GM19463 (cell line): ENCODE data around the gene PTPN14.

Experiments used
- ATAC-seq: cut with Tn5 transposase; IDR thresholded peaks from one replicate; pipeline ENCODE4 v1.9.1; 2021; ENCODE audit warnings: mild to moderate bottlenecking, moderate library complexity; ENCODE audit not compliant: unreplicated experiment

Gene PTPN14

GRCh38 chr1:214459895-214460294, 91.5 kb downstream of the PTPN14 start:
- no peak for ATAC-seq

- ATAC-seq: no peak
Measured at GRCh38 chr1:214458541-214458940, 92.9 kb downstream of the PTPN14 start.

DNA sequence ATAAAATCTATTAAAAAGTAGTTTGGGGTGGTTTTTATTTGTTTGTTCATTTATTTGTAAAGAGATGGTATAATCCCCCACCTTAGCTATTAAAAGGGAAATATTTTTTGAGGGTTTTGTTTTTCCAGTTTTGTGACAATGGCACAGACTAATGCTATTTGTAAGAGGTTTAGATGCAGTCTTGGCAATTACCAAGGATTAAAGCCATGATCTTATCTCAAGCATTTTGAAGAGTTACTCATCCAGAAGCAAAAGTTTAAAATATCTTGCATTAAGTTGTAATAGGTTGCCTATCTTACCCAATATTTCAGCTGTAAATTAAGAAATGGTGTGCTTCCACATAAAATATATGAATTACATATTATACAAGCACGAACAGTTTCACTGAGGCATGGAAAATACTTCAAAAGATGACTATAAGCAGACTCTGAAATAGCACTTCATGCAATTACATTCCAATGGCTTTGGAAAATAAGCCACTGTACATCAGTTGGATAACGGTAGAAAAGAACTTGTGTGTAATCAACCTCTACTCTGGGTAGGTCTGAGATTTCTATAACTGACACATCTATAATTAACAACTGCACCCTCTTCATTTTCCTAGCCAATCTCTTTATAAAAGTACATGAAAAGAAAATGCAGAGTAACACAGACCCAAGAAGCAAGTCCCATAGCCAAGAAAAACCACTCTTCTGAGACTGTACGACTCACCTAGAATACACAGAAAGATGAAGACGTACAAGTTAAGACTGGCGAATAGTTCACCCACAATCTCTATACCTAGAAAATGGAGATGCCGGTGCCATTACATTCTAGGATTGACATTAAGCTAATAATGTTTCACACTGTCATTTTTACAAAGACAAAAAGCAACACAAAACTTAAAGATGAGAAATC, 95.2 kb downstream of the PTPN14 start:
- no peak for ATAC-seq

- ATAC-seq: no peak
Measured at GRCh38 chr1:214455479-214455878, 95.9 kb downstream of the PTPN14 start.

DNA sequence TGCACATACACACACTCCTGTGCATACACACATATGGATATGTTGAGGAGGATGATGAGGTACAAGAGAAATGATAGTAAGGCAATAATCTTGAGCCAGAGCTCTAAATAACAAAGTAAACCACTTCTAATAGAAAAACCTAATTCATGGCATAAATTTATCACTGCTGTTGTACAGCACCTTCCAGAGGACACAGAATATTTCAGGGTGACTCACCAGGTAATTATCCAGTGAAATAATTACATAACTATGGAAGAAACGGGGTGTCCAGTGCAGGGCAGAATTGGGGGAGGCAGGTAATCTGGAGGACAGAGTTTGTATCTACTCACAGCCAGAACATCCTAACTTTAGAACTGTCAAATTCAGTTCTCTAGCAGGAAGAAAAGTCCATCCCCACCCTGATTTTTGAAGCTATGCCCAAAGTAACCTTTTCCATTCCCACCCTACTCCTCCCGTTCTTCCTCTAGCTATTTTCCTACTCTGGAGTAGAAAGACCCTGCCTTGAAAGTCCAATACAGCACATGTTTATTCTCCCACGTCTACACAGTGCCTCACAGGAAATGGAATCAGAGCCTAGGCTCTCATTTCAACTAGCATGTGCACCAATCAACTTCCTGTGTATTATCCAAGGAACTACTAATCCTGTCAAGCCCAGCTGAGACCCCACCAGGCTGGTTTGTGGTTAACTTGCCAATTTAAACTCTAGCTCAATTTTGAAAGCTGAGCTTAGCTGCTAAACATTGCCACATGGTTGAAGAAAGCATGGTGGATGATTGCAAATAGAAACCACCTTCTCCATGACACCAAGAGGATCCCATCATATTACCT, 96.6 kb downstream of the PTPN14 start:
- ATAC-seq: no peak

DNA sequence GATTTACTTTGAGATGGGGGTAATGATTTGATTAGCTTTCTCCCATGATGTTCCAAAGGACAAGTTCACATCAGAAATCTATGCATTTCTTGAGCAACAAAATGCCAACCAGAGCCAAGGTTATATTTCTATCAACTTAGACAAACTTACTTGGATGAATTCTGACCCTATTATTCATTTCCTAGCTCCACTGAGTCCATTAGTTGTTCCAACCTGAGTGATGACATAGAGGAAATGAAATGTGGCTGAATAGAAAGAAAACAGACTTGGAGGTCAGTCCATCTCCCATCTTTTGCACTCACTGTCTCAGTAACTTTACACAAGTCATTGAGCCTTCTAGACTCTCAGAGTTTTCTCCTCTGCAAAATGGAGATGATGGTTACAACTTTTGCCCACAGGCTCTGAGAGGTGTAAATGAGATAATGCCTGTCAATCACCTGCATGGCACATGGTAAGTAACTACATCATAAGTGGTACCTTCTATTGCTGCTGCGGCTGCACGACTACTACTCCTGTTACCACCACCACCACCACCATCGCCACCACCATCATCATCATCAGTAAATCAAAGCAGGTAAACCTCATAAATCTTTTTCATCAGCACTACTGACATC, 98.2 kb downstream of the PTPN14 start:
- no peak for ATAC-seq

DNA sequence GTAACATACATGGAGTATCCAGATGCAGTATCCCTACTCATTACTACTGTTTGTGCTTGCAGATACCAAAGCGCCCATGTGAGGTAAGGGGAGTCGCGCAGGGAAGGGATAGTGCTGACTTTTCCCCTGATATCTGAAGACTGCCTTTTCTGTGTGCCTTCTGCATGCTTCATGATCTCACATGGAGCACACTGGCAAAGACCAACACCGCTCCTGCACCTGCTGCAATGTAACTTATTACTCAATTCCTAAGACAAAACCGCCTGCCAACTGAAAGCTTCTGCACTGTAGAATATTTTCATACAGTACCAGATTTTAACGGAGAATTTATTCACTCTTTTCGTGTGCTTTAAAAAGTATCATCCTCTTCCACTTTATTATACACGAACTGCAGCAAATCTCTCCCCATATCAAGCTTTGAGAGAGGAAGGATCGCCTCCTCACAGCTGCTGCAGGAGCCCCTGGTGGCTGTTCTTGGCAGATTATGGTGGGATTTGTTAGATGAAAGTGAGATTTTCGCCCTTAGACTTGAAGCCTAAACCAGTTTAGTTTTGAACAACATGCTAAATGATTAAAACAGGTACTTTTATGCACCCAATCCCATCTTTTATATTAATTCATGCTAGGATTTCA, 99.1 kb downstream of the PTPN14 start:
- no peak for ATAC-seq

GRCh38 chr1:214451596-214451995, 99.8 kb downstream of the PTPN14 start:
- ATAC-seq: no peak

GRCh38 chr1:214449371-214449770, 102.0 kb downstream of the PTPN14 start:
- no peak for ATAC-seq

- no peak for ATAC-seq
Measured at GRCh38 chr1:214448536-214448935, 102.9 kb downstream of the PTPN14 start.

- no peak for ATAC-seq
Measured at GRCh38 chr1:214447557-214447871, 103.9 kb downstream of the PTPN14 start.

DNA sequence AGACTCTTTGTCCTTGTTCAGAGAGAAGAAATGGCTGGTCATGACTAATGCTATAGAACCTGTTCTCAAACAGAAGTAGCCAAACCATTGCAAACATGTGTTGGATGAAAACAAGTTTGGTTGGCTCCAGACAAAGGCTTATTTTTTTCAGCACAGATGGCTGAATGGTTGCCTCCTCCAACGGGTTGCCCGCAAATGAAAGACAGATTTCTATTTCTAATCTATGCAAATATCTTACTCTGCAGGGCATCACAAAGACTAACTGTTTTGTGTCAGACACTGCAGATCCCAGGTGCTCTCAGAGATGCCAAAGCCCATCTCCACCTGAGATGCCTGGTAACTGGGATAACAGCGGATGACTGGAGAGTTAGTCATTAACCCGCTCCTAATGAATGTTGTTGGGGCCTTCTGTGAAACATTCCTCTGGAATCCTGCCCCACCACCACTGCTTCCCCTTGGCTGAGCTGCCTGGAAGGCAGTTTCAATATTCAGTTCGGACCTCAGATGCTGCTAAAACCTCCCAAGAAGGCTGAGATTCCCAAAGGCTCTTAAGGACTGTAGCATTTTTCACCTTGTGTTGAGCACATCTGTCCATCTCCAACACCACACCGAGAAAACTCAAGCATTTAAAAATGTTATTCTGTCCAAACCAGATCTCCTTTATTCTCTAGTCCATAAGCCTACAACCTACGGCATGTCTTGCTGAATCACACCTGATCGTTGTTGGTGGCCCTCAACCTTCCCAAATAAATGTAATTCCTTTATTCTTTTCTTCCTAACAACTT, 104.4 kb downstream of the PTPN14 start:
- peak; percentile 78 for ATAC-seq

DNA sequence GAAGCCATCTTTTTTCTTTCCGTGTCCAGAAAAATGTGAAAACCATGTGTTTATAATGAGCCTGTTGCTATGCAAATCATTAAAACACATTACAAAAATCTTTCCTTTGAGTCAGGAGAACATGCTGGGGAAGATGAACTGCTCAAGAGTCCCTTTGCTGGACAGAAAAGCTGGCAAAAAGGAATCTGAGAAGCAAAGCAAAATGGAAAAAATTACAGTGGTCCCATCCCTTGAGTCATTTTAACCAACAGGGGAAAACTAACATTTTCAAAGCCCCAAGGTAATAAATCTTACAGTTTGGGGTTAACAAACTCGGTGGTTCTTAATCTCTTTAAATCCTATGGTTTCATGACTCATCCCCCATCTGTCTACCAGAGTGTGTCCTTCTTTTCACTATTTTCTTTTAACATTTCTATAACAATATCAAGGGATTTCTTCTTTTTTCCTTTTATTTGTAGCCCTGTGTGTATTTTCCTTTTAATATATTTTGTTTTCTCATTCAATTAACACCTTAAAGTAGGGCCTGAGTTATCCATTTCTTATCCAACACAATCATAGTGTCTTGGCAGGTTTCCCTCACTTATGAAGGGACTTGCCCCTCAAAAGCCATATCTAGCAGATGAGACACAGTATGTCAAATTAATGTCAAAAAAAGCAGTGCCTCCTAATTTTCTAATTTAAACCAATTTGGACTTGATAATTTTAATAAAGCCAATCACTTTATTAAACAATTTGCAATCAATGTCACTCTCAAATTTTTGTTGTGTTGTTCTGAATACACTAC, 105.4 kb downstream of the PTPN14 start:
- ATAC-seq: no peak

DNA sequence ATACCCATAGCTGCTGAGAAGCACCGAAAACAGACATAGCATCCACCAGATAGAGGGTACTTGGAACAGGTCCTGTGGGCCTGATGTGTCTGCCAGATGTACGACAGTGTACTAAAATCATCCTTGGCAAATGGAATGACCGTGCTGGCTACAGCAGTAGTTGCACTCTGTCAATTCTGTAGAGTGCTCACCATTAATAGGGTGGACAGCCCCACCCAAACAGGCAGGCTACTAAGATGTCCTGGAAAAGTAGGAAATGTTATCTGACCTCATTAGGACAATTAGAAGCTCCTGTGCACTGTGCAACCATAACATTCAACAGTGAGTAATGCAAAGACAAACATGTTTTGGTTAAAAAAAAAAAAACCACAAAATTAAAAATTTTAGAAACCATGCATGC, 106.2 kb downstream of the PTPN14 start:
- no peak for ATAC-seq

GRCh38 chr1:214444182-214444939, 107.0 kb downstream of the PTPN14 start:
- no peak for ATAC-seq

GRCh38 chr1:214441119-214441518, 110.3 kb downstream of the PTPN14 start:
- ATAC-seq: no peak

DNA sequence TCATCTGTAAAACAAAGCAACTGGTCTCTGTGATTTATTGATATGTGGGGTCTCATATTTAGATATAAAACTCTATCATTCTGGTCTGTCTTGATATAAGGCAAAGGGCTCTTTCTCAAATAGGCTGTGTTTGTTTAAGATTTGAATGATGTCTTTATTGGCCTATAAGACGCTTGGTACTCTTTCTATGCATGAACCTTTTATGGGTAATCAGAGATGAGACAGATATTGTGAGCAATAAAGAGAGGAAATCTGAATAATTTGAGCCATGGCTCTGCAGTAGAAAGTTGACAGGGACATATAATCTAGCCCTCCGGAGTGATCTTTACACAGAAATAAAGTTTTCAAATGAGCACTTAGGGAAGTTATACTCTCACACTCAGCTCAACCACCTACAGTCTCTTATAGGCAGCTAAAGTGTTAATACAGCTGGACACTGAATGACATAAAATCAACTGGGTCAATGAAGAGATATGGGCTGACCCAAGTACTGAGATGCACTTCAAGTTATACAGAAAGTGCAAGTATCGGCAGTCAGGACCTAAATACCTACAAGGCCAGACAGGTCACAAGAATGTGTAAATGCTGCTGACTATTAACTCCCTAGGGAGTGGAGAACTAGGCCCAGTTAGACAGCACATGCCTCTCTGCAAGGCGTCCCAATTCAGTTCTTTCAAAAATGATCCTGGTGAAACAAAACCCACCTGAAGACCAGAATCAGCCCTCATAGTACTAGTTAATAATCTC, 111.0 kb downstream of the PTPN14 start:
- no peak for ATAC-seq
